HG02759 (cell line): ENCODE data around the gene NTN3.

Source experiments
- ATAC-seq: cut with Tn5 transposase; IDR thresholded peaks from one replicate; pipeline ENCODE4 v1.9.1; 2021; ENCODE audit warnings: mild to moderate bottlenecking, moderate library complexity; ENCODE audit not compliant: unreplicated experiment

The NTN3 gene

DNA sequence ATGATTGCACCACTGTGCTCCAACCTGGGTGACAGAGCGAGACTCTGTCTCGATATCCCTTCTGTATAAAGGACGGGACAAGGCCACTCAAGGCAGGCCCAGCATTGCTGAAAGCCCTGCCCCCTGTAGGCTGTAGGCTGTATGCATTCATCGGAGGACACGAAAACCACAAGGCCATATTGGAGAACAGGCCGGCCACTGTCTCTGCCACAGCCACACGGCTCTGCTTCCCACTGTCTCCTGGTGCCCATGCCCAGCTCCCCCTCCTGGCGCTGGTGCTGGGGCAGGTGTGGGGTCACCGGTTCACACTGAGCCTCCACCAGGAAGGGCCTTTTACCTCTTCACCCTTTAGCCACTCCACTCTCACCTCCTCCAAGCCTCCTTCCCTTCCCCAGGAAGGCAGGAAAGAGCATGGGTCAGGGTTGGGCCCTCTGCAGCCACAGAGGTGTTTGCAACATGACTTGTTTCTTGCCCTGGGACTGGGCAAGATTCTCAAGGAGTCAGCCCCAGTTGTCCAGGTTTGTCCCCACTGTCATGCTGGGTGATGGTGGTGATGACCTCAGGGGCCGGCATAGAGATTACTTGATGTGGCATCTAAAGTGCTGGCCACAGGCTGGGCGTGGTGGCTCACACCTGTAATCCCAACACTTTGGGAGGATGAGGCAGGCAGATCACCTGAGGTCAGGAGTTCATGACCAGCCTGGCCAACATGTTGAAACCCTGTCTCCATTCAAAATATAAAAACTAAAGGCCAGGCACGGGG lies 5.3 kb upstream of the NTN3 start:
- ATAC-seq = no peak

- ATAC-seq = no peak
Observed at GRCh38 chr16:2466667-2467527, 4.2 kb upstream of the NTN3 start.

DNA sequence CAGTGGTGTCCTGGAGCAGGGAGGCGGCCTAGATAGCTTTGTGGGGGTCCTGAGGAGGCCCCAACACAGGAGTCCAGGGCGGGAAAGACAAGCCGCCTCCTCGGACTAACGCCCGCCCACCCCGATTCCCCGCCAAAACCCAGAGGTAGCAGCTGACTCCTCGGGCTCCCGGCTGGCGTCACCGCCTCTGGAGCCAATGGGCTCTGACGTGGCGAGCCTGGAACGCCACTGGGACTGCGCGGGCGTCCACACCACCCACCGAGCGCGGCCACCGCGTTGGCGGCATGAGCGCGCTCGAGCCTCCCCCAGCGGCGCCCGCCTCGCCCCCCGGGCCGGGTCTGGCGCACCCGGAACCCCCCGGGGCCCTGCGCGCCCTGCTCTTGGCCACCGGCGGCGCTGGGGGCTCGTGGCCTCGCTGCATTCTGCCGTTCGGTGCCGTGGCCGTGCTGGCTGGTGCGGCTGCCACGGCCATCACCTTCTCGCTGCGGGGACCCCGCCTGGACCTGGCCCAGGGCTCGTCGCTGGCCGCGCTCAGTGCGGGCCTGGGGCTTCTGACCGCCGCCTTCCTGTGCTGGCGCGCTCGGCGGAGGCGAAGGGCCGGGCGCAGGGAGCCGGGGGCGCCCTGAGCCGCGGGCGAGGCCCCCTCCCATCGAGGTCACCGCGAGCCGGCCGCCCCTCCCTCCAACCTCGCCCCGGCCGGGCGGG lies 3.4 kb upstream of the NTN3 start:
- ATAC-seq = peak; percentile 25

DNA sequence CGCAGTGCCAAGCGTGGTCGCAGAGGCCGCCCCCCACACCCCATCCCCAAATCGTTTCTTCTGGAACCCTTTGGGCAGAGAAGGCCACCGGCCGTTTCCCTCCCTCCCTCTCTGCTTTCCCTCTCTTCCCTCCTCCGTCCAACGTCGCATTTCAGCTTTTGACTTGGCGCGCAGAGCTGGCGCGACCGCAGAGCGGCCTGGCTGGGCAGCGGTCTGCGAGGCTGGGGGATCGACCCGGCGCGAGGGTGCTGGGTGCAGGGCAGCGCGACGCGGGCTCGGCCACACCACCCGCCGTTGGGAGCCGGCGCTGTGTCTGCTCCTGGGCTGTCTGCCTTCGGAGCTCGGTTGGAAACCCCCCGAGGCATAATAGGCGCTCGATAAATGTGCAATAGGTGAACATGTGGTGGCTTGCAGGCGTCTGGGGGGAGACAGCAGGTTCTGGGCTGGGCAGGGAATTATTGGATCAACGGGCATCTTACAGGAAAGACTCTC lies 2.8 kb upstream of the NTN3 start:
- ATAC-seq = peak; percentile 24

DNA sequence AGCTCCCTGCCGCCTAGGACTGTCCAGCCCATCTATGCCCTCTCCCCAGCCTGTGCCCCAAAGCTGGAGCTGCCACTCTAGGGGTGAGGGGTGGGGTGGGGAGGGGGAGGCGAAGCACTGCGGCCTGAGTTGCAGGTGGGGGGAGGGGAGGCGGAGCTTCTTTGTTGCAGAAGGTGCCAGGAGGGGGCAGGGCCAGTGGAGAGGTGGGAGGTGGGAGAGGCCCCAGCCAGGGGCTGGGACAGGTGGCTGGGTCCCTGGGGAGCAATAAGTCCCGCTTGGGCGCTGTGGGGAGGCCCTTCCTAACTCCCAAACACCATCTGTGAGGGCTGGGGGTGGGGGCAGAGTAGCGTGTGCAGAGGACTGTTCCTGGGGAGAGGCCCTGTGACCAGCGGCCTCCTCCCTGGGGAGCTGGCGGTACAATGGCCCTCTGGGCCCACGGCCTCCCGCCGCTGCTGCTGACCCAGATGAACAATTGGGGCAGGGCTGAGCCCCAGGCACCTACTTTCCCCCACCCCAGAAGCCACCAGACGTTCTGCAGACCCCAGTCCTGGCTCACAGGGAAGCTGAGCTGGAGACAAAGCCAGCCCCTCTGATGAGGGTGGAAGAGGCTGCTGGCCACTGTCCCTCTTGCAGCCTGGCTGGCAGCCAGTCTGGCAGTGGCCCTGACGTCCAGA lies 2.2 kb upstream of the NTN3 start:
- ATAC-seq = no peak

GRCh38 chr16:2469399-2470233 lies 1.5 kb upstream of the NTN3 start:
- no peak for ATAC-seq

DNA sequence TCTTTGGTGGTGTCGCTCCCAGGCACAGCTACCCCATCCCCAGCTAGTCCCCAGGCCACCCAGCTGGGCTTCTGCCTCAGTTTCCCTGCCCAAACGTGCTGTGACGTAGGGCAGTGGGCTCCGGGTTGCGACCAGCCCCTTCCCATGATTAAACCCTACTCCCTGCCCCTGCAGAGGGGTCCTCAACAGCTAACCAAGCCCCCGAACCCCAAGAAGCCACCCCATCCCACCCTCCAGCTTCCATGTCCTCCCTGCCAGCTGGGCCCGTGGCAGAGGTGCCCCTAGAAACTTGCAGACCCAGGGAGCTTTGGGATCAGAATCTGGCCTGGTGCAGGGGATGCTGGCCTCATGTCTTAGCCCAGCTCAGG lies 879 bp upstream of the NTN3 start:
- ATAC-seq = no peak

GRCh38 chr16:2470603-2471015 lies 488 bp upstream of the NTN3 start:
- ATAC-seq = no peak

- no peak for ATAC-seq
Observed at GRCh38 chr16:2471653-2472487, 773 bp downstream of the NTN3 start.

GRCh38 chr16:2472488-2472864 lies 1.4 kb downstream of the NTN3 start:
- no peak for ATAC-seq

- no peak for ATAC-seq
Observed at GRCh38 chr16:2472885-2473445, 1.9 kb downstream of the NTN3 start.

DNA sequence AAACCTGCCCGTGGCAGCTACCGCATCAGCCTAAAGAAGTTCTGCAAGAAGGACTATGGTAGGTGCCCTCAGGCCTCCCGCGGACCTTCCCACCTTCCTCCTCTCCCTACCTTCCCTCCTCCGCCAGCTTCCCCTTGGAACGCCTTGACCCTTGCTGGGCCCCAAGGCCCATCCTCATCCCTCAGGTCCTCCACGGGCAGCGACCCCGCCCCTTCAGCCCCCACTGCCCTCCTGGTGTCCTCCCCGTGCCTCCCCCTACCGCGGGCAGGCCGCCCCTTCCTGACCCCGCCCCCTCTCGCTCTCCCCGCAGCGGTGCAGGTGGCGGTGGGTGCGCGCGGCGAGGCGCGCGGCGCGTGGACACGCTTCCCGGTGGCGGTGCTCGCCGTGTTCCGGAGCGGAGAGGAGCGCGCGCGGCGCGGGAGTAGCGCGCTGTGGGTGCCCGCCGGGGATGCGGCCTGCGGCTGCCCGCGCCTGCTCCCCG lies 2.4 kb downstream of the NTN3 start:
- no peak for ATAC-seq

DNA sequence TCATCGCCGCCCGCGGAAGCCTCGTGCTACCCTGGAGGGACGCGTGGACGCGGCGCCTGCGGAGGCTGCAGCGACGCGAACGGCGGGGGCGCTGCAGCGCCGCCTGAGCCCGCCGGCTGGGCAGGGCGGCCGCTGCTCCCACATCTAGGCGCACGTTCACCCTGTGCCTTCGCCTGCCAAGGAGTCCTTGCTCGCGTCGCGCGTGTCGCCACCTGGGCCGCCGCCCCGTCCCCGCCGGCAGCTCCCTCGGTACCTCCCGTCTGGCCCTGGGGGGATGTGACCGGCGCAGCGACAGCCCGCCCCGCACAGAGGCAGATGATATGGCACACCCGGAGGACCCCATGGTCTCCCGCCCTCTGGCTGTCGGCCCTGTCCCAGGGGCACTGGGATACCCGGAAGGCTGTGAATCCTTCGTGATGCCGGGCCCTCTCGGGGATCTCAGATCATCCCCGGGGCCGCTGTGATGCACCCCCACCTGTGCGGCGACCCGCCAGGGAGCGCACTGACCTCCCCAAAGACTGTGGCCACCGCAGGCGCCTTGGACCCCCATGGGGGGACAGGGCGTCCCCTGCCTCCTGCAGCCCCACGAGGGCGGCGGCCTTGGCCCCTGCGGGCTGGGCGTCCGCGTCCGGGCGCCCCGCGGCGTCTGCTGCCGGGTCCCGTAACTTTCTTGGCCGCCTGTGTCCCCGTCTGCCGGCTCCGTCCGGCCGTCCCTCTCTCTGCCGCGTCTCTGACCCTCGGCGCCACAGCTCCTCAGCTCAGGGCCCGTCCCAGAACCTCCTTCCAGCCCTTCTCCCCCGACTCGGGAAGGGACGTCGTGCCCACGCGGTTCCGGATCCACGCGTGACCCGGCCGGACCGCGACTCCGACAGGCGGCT lies 3.1 kb downstream of the NTN3 start:
- peak; percentile 29 for ATAC-seq

- ATAC-seq = peak; percentile 67
Observed at GRCh38 chr16:2474877-2475412, 3.8 kb downstream of the NTN3 start, which contains the start of gene TBC1D24. TBC1D24 (plus strand) TSS chr16:2475127; CDS start chr16:2496149, 21,022 bp downstream.

GRCh38 chr16:2475413-2476344 lies 4.6 kb downstream of the NTN3 start:
- ATAC-seq = peak; percentile 12

- ATAC-seq = no peak
Observed at GRCh38 chr16:2476345-2476720, 5.2 kb downstream of the NTN3 start.
